Measurements from ENCODE around the gene SYMPK.

The SYMPK gene

DNA sequence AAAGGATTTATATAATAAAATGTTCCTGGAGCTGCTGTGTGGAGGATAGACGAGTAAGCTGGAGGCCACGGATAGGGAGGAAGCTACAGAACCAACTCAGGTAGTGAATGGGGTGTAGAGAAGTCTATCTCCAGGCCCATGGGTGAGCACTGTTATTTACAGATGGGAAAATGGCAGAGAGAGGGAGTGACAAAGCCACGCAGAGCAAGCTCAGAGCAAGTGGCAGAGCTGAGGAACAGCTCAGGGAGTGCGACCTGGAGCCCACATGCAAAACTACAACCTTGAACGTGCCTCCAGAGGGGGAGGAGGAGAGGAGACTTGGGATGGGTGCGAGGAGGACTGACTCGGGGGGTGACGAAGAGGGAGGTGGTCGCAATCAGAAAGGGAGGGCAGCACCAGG is 34.4 kb downstream of the SYMPK start:
- H3K27ac ChIP-seq, result no peak overlapping the region

DNA sequence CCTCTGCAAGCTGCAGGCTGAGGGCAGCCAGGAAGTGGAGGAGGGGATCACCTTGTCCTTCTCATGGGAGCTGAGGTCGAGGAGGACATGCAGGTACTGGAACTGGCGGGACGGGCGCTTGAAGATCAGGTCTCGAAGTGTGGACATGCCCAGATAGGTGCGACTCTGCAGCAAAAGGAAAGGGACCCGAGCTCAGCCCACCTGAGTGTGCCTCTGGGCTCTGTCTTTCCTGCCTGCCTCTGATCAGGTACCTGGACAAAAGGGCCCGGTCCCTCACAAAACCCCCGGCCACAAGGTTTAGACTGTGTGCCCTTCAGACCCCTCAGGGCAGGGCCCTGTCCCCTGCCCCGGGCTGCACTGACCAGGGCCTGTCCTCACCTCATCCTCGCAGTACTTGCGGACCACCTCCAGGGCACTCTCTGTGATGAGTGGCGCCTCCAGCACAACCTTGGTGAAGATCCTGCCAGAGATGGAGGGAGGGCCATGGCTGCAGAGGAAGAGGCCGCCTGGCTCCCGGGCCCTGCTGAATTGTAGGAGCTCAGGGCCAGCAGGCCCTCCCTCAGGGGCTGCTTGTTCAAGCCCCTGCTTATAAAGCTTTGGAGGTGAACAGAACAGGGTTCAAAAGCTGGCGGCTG is 35.4 kb downstream of the SYMPK start:
- H3K27ac ChIP-seq, result no peak overlapping the region

More for the DNA sequence above, 34.4 kb downstream of the SYMPK start:
- no peak for DNase-seq (ENCODE audit: low read depth, low spot score)

DNA sequence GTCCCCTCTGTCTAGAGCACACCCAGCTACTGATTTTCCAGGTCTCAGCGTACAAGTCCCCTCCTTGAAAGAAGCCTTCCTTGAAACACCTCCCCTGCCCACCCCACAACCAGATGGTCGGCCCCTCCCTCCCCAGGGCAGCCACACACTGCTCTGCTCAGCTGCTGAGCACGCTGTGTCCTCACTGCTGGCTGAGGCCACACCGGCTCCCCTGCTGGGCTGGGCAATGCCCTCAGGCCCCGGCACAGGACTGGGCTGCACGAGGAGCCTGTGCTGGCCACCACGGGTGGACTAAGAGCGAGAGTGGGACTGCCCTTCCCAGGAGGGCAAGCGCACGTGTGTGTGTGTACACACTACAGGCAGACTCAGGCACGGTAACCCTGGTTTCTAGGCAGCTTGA is 36.0 kb downstream of the SYMPK start:
- H3K27ac ChIP-seq, result no peak overlapping the region
- no peak for DNase-seq (ENCODE audit: low read depth, low spot score)

More for the DNA sequence above, 35.4 kb downstream of the SYMPK start:
- no peak for DNase-seq (ENCODE audit: low read depth, low spot score)

DNA sequence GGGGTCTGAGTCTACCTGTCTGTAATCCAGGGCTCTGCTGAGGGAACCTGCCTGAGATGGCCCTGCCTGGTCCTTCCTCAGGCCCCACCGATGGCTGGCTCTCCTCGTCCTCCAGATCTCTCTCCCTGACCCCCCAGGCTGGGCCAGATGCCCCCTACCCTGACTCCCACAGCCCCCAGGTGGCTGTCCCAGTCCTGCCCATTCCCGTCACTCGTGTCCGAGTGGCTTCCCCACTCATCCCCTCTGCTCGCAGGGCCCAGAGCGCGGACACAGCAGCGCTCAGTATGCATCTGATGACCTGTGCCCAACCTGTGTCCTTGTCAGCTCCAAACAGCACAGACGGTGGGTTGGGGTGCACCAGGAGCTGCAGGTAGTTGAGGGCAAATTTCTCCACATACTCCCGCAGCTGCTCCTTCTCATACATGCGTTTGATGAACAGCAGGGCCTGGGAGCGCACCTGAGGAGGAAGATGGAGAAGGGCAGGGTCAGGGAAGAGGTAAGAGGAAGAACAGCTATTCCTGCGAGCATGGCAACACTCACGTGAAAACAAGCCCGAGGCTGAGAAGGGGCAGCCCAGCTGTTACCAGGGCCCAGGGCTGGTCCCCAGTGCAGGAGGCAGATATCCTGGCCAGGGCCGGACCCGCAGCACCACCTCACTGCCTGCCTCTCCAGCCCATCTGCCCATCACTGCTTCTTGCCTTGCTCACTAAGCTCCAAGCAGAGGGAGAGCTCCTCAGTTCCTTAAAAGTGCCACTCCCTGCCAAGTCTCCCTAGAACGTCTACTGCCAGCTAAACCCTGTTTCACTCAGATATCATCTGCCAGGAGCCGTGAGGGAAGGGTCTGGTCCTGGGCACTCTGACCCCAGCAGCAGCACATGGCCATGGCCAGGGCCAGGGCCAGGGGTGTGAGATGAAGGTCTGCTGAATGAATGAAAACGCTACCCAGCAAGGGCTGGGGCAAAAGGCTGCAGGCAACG is 36.7 kb downstream of the SYMPK start:
- H3K27ac ChIP-seq, result no peak overlapping the region
- no peak for DNase-seq (ENCODE audit: low read depth, low spot score)

DNA sequence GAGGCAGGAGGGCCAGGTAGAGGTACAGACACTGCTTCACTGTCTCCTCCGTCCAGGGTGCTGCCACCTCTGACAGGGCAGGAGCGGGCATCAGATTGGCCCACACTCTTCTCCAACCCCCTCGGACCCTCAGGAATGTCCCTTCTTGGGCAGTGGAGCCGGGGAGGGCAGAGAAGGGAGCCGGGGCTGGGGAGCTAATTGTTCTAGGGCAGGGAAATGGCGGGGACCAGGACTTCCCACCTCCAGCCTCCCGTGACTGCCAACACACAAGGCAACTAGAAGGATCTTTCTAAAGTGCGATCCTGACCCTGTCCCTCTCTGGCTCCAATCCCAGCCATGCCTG is 37.7 kb downstream of the SYMPK start:
- H3K27ac ChIP-seq, result no peak overlapping the region
- no peak for DNase-seq (ENCODE audit: low read depth, low spot score)

DNA sequence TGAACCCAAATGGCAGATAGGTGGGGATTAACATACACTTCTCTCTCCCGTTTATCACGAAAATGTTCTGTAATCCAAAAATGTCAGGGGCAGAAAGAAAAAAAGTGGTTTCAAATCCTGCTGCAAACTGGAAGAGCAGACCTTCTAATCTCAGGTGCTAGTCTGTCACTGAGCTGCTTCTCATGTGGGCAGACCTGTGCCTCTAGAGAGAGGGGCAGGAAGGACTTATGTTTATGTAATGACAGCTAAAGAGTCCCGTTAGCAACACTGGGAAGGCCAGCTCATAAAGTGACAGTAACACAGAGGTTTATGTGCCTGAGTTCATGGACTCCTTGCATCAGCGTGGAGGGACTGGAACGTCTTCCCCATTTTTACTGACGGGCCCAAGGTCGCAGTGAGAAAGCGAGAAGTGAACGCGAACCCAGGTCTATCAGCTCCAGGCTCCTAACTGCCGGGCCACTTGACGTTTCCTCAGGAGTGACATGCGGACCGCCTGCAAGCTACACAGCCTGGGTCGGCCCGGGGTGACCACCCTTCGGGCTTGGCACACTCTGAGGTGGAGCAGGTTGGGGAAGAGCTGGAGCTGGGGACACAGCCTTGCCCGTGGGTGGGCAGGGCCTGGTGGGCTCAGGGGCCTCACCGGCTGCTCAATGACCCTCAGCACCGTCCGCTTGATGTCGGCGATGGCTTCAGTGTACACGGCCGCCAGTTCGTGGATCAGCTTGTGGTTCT is 38.2 kb downstream of the SYMPK start:
- no peak overlapping the region for H3K27ac ChIP-seq
- DNase-seq (ENCODE audit: low read depth, low spot score), result no peak

DNA sequence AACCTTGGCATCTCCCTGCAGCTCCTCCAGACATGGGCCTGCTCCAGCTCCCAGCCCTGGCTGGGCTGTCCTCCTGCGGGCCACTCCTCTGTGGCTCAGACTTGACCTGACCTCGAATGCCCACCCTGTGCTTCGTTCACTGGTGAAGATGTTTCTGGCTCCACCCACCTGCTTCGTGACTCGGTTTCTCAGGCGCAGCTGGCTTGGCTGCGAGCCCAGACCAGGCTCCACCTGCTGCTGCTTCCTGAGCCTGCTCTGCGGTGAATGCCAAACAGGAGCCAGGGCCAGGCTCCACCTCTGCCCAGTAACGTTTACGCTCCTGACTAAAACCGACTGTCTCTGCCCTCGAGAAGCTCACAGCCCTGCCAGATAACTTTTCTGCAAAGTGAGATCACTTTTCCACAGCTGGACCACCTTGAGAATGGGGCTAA is 38.9 kb downstream of the SYMPK start:
- H3K27ac ChIP-seq, result no peak overlapping the region
- DNase-seq (ENCODE audit: low read depth, low spot score), result peak; percentile 48

DNA sequence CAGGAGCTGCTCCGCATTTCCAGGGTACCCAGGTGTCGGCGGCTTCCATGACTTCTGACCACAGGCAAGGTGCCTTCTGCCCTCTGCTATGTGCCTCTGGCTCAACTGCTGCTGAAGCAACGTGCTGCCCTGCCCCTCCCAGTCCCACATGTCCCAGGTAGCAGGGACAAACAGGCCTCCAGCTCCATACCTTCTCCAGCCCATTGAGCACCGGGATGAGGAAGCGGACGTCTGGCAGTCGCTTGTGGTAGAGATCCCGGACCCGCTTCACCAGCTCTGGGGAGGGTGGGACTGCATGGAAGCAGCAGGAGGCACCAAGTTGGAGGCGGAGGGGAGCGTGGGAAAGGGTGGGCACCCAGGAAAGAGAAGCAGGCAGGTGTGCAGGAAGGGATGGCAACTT is 39.8 kb downstream of the SYMPK start:
- no peak for DNase-seq (ENCODE audit: low read depth, low spot score)
- H3K27ac ChIP-seq, result no peak overlapping the region

DNA sequence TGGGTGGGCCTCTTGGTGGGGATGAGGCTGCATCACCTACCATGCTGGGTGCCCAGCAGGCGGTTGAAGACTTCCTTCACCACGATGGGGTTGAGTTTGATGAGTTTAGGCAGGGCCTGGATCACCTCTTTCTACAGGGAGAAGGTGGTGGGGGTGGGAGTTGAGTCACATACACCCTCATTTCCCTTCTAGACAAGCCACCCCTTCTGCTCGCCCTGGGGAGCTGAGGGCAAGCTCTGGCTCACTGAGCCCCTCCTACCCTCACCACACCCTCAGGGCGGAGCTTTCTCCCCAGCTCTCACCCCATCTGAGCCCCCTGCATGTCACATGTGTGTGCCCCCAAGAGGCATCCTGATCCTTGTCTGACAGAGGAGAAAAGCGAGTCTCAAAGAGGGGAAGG is 40.2 kb downstream of the SYMPK start:
- no peak for DNase-seq (ENCODE audit: low read depth, low spot score)
- no peak overlapping the region for H3K27ac ChIP-seq

DNA sequence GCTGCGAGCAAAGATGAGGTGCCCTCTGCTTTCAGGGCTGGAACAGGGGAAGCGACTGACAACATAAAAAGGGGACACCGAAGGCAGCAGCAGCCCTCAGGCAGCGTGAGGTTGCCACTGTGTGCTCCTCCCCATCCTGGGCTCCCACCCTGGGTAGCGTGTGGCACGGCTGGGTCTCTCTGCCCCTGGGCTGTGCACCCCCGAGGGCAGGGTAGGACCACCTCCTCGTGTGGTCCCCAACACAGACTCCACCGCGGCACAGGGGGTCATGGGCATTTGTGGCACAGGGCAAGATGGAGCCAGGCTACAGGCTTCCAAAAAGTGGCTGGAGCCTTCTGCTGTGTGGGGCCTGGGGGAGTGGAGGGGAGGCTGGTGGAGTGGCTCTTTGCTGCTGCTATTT is 41.4 kb downstream of the SYMPK start:
- H3K27ac ChIP-seq, result no peak overlapping the region
- no peak for DNase-seq (ENCODE audit: low read depth, low spot score)

DNA sequence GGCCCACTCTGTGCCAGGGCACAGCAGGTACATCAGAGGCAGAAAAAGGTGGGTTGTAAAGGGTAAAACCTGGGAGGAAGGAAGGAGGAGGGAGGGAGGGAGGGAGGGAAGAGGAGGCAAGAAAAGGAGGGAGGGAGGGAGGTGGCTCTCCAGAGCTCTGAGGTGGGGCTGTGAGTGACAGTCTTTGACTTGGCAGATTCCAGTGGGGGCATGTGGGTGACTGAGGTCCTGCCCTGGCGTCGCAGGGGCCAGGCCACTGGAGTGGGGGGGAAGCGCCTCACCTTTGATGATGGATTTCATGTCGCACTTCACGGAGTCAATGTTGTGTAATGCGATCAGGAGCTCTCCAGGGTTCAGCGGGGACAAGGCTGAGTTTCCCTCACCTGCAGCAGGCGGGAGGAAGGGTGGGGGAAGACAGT is 41.8 kb downstream of the SYMPK start:
- DNase-seq (ENCODE audit: low read depth, low spot score), result no peak
- no peak overlapping the region for H3K27ac ChIP-seq

DNA sequence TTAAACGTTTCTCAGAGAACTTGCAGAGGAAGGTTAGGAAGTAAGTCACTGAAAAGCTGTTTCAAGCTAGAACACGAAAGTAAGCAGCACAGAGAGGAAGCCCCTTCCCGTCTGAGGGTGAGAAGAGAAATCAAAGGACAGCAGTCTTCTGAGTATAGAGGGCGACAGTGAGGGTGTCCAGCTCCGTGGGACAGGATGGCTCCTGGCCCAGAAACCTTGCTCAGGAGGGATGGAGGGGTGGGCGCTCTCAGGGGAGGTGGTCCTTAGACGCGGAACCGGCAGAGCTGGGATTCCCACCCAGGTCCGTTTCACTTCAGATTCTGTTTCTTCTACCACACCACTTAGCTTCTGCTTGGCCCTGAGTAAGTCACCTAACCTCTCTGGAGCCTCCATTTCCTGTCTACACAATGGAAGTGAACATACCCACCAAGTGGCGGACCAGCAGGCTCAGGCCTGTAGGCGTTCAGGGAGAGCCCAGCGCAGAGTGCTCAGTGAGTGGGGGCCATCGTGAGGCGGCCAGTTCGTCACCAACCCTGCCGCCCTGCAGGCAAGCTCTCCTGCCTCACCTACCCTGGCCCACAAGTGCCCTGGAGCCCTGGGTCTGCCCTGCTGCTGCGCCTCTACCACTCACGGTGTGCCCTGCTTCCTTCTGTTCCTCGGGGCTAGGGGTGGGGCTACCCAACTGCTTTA is 42.4 kb downstream of the SYMPK start:
- no peak overlapping the region for H3K27ac ChIP-seq
- DNase-seq (ENCODE audit: low read depth, low spot score), result no peak

DNA sequence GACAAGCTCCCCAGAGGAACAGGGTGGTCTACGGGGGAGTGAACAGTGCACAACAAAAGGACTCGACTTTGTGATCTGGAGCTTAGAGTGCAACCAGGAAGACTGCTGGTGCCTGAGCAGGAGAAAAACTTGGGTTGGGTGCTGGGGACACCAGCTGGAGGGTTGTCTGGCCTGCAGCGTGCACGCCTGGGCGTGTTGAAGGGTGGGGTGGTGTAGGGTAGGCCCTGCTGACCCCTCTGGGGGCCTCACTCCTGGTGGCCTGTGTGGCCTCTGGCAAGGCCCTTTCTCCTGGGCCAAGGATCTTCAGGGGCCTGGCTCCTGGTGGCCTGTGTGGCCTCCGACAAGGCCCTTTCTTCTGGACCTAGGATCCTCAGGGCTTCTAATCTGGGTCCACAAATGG is 43.2 kb downstream of the SYMPK start:
- DNase-seq (ENCODE audit: low read depth, low spot score), result no peak
- no peak overlapping the region for H3K27ac ChIP-seq

DNA sequence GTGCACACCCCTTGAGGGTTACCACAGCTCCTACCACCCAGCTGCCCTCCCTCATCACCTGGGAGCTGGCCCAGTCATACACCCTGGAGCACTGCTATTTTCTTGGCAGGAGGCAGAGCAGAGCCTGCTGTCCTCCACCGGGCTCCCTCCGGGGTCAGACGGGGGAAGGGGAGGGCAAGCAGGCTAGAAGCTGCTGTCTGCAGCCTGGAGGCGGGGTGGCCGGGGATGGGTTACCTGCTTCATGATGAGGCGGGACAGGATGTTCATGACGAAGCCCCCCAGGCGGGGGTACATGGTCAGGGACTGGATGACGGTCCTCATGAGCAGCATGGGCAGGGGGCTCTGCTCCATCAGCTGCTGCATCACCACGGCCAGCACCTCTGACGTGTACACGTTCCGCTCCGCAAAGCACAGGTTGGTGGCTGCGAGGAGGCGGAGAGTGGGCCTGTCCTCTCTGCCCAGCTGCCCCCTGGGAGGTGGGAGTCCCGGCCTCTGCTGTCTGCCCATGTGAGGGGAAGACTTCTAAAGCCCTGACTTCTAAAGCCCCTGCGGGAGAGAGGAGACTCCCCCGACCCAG is 45.1 kb downstream of the SYMPK start:
- no peak overlapping the region for H3K27ac ChIP-seq
- no peak for DNase-seq (ENCODE audit: low read depth, low spot score)

DNA sequence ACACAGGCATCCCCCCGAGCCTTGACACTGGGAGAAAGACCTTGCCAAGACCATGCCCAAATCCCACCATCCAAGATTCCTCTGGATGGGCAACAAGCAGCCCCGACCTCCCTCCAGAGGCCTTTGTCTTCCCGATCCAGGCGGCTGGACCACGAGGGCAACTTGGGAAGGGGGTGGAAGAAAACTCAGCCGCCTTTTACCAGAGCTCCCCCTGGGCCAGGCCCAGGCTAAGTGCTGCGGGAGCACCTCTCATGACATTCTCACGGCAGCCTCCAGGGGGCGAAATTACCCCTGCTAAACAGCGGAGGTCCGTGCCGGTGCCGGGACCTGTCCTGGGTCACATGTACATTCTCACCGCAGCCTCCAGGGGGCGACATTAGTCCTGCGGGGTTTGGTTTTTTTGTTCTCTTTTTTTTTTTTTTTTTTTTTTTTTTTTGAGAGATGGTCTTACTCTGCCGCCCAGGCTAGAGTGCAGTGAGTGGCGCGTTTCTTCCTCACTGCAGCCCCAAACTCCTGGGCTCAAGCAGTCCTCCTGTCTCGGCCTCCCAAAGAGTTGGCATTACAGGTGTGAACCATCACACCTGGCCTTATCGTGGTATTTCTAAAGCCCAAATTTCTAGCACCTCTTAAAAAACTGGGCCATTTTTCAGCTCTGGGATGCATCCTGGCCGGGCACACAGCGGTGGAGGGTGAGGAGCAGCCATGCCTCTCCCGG is 45.8 kb downstream of the SYMPK start:
- H3K27ac ChIP-seq, result no peak overlapping the region
- DNase-seq (ENCODE audit: low read depth, low spot score), result peak; percentile 46

DNA sequence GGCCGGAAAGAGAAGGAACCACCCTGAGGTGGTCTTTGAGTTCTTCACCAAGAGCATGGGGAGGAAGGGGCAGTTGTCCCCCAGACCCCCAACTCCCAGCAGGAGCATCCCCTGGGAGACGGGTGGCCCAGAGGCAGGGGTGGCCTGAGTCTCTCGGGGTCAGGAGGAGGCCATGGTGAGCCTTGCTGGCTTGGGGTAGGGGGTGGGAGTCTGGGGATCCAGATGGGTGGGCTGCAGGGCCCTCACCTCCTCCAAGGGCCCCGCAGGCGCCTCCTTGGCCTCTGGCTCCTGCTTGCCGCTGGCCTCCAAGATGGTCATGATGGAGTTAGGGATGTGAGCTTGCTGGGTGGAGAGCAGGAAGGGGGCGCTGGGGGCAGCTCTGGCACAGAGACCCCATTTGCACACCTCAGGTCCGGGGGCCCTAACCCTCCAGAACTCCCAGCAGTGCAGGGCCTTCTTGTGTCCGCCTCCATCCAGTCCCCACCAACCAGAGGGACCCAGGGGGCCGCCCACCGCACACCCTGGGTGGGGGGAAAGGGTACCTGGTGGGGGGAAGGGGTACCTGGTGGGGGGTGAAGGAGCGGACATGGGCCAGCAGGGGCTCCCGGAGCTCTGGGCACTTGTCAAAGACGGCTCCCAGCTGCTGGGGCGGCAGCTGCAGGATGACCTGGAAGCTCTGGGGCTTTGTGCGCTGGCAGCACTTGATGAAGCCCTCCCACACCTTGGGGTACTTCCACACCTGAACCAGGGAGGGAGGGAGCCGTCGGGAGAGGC is 46.5 kb downstream of the SYMPK start:
- no peak overlapping the region for H3K27ac ChIP-seq

DNA sequence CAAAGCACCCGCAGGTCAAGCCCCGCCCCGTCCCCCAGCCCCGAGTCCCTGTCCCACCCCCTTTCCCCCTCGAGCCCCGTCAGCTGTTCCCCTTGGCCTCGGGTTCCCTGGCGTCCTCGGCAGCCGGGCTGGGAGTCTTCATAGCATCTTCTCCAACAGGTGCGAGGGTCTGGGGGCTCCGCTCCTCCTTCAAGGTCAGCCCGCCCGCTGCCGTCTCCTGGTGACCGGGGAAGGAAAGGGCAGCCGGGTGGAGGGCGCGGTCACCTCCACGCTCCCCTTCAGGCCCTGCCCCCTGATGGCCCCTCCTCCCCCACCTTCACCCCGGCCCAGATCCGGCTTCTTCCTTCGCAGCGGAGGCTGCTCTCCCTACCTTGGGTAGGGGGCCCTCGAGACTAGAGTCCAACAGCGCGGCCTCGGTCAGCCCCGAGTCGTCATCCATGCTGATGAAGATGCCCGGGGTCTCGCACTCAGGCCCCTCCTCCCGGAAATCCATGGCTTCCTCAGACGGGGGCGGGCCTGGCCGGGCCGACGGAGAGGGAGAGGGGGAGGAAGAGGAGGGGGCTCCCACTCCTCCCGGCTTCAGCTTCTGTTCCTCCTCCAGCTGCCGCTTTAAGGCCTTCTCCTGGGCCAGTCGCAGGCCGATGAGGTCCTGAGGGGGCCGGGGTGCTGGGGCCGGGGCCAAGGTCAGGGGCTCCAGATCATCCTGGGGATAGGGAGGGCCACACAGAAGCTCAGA is 47.3 kb downstream of the SYMPK start:
- DNase-seq (ENCODE audit: low read depth, low spot score), result no peak
- no peak overlapping the region for H3K27ac ChIP-seq

More for the DNA sequence above, 46.5 kb downstream of the SYMPK start:
- no peak for DNase-seq (ENCODE audit: low read depth, low spot score)

DNA sequence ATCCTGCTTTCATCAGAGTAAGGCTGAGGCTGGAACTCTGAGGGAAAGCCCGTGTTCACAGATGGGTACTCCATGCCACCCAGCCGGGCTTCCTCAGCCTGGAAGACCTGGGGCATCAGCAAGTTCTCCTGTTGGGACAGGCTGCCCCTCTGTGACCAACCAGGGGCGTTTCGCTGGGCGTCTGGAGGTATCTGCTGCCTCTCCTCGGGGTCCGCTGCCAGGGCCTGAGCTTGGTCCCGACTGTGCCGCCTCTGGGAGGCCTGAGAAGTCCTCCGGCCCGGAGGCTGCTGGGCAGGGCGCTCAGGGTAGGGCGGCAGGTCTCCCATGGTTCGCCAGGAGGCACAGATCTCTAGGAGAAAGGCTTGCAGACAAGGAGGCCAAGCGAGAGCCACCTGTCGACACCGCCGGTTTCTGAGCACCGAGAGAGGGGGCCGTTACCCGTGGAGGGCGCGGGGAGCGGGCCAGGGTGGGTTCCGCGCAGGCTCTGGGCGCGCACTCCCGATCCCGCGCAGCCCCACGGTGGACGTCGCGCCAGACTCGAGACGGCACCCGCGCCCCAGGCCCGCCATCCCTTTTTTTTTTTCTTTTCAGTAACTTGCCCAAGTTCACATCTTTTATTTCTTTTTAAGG is 48.0 kb downstream of the SYMPK start, which contains the start of gene RSPH6A:
Gene RSPH6A, minus strand, starts transcription at position 458 of the 630 bp plus-strand sequence. Its CDS starts 132 bp downstream, at position 326.
- no peak for DNase-seq (ENCODE audit: low read depth, low spot score)
- peak within 1 kb of the TSS; percentile 46 for H3K27ac ChIP-seq
